ENCODE measurements around the gene JAKMIP1.

DNA sequence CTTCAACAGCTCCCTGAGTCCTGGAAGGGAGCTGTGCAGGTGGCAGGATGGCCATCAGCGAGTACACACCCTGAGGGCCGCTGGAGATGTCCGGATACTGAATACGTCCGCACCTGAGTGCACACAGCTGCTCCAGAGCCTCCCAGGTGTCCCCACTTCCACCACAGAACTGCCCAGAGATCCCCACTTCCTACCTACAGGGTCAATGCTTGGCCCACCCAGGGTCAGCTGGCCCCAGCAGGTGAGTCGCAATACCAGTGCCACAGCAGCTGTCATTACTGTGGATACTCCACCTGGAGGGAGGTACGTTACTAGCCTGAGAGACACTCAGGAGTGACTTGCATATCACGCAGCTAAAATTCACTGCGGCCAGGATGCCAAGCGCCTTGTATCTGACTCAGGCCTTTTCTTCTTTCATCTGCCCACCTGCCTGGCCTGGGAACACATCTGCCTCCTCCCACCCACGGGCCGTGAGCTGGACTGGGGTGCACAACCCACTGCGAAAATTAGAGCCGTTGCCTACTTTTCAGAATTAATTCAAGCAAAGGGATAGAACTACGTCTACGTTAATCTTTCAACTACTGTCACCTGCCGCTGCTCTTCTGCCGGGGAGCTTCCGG, 191.5 kb downstream of the JAKMIP1 start:
- TF ChIP-seq EGR1 (IDR thresholded peaks at IDR 0.05) (no peak), CEBPB (IDR thresholded peaks at IDR 0.05) (no peak), RAD21 (IDR thresholded peaks at IDR 0.05; ENCODE audit: low read depth) (no peak), EP300 (IDR thresholded peaks at IDR 0.05; ENCODE audit: borderline replicate concordance) (no peak), YY1 (IDR thresholded peaks at IDR 0.05; ENCODE audit: low read depth) (no peak), TAF1 (IDR thresholded peaks at IDR 0.05; ENCODE audit: low read depth) (no peak), TCF12 (IDR thresholded peaks at IDR 0.05; ENCODE audit: low read depth) (no peak)
- TF ChIP-seq, protein P1, sequence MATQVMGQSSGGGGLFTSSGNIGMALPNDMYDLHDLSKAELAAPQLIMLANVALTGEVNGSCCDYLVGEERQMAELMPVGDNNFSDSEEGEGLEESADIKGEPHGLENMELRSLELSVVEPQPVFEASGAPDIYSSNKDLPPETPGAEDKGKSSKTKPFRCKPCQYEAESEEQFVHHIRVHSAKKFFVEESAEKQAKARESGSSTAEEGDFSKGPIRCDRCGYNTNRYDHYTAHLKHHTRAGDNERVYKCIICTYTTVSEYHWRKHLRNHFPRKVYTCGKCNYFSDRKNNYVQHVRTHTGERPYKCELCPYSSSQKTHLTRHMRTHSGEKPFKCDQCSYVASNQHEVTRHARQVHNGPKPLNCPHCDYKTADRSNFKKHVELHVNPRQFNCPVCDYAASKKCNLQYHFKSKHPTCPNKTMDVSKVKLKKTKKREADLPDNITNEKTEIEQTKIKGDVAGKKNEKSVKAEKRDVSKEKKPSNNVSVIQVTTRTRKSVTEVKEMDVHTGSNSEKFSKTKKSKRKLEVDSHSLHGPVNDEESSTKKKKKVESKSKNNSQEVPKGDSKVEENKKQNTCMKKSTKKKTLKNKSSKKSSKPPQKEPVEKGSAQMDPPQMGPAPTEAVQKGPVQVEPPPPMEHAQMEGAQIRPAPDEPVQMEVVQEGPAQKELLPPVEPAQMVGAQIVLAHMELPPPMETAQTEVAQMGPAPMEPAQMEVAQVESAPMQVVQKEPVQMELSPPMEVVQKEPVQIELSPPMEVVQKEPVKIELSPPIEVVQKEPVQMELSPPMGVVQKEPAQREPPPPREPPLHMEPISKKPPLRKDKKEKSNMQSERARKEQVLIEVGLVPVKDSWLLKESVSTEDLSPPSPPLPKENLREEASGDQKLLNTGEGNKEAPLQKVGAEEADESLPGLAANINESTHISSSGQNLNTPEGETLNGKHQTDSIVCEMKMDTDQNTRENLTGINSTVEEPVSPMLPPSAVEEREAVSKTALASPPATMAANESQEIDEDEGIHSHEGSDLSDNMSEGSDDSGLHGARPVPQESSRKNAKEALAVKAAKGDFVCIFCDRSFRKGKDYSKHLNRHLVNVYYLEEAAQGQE (IDR thresholded peaks at IDR 0.05; ENCODE audit: low read depth): no peak
- TF ChIP-seq, protein P2, sequence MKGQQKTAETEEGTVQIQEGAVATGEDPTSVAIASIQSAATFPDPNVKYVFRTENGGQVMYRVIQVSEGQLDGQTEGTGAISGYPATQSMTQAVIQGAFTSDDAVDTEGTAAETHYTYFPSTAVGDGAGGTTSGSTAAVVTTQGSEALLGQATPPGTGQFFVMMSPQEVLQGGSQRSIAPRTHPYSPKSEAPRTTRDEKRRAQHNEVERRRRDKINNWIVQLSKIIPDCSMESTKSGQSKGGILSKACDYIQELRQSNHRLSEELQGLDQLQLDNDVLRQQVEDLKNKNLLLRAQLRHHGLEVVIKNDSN (IDR thresholded peaks at IDR 0.05): no peak
